ENCODE measurements around the gene POU4F1.
A peak's percentile ranks its signal among the peaks of the same experiment; 100 is the strongest.
"Not testable (repeated sequence)": the region's sequence is repeated elsewhere in the genome, so short reads cannot be mapped to it uniquely, and the experiment has no call there.

Gene POU4F1, protein sequence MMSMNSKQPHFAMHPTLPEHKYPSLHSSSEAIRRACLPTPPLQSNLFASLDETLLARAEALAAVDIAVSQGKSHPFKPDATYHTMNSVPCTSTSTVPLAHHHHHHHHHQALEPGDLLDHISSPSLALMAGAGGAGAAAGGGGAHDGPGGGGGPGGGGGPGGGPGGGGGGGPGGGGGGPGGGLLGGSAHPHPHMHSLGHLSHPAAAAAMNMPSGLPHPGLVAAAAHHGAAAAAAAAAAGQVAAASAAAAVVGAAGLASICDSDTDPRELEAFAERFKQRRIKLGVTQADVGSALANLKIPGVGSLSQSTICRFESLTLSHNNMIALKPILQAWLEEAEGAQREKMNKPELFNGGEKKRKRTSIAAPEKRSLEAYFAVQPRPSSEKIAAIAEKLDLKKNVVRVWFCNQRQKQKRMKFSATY

DNA sequence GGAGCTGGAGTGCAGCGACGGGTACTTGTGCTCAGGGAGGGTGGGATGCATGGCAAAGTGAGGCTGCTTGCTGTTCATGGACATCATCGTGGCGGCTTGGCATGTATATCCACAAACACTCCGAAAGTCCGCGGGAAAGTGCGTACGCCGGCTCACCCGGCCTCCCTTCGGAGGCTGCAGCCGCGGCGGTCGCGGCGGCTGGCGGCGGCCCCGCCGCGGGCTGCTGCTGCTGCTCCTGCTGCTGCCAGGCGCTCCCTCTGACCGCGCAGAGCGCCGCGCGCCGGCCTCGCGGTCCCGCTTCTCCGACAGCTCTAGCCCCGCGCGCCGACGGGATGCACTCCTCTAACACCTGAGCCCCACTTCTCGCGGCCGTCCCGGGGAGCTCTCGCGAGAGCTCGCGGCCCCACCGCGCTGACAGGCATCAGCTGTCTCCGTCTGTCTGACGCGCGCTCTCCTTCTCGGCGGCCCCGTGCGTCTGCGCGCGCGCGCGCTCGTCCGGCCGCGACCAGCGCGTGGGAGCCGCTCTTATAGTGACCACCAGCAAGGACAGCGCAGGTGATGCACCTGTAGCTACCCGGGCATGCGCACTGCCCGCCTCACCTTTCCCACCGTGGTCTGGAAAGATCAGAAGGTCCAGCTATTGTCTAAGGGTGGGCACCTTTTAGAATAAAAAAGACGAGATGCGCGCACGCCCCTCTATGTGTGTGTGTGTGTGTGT is at the start of gene POU4F1:
TSS of gene POU4F1 (minus strand) at position 313 of the 718 bp plus-strand sequence. CDS start at position 87, 226 bp downstream.
- Histone ChIP-seq H3K36me3 (ENCODE audit: insufficient read depth, low read length) (no peaks in the 10 kb centered on the region; the same call in 1 of the 2 replicates), H3K27ac (no peak within 1 kb of the TSS), H3K4me3 (peak within 1 kb of the TSS; percentile 83), H3K9me3 (ENCODE audit: low read depth, low read length) (no peaks in the 10 kb centered on the region), H3K9ac (ENCODE audit: insufficient read length) (peak within 1 kb of the TSS; percentile 78)
- DNase-seq (ENCODE audit: low read depth, low spot score) = no peak
- TF ChIP-seq FOXP2 (optimal IDR thresholded peaks at IDR 0.05; ENCODE audit: control extremely low read depth, extremely low read length, insufficient read depth) (no peak), POLR2AphosphoS5 (IDR thresholded peaks at IDR 0.05; ENCODE audit: borderline replicate concordance, low read depth, low read length) (peak; percentile 46; the same call in 1 of the 2 replicates), EZH2 (IDR thresholded peaks at IDR 0.05) (no peak)

DNA sequence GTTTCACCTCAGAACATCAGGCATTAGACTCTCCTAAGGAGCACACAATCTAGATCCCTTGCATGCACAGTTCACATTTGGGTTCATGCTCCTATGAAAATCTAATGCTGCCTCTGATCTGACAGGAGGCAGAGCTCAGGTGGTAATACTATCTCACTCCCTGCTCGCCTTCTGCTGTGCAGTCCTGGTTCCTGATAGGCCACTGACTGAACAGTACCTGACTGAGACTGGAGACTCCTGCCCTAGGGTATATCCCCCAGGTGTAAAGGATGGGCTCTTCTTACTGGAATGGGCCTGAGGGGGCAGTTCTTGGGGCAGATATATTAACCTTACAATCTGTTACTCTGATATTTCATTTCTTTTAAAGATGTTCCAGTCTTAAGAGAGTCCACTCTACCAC is 49.3 kb upstream of the POU4F1 start:
- Histone ChIP-seq H3K4me3 (no peak overlapping the region), H3K36me3 (ENCODE audit: insufficient read depth, low read length) (peaks cover 64% of the 10 kb centered on the region), H3K27ac (no peak overlapping the region), H3K9me3 (ENCODE audit: low read depth, low read length) (no peaks in the 10 kb centered on the region), H3K9ac (ENCODE audit: insufficient read length) (no peak overlapping the region)
- DNase-seq (ENCODE audit: low read depth, low spot score) = no peak
- TF ChIP-seq FOXP2 (optimal IDR thresholded peaks at IDR 0.05; ENCODE audit: control extremely low read depth, extremely low read length, insufficient read depth) = no peak
- TF ChIP-seq EZH2 (IDR thresholded peaks at IDR 0.05) = no peak
- TF ChIP-seq POLR2AphosphoS5 (IDR thresholded peaks at IDR 0.05; ENCODE audit: borderline replicate concordance, low read depth, low read length) = no peak

DNA sequence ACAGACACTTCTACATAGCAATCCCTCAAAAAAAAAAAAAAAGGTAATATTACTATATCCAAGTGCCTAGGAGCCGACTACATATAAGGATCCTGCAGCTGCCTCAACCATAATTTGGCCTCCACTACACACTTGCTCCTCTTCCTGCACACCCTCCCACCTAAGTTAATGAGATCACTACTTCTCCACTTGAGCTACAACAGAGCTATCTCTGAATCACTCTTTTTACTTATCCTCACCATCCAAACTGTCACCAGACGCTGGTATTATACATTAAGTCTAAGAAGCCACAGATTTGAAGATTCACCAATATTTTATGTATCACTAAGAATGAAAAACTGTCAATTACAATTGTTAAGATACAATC is 47.3 kb upstream of the POU4F1 start:
- H3K27ac ChIP-seq = no peak overlapping the region
- no peak overlapping the region for H3K9ac ChIP-seq (ENCODE audit: insufficient read length)
- TF ChIP-seq EZH2 (IDR thresholded peaks at IDR 0.05) (no peak), FOXP2 (optimal IDR thresholded peaks at IDR 0.05; ENCODE audit: control extremely low read depth, extremely low read length, insufficient read depth) (no peak), POLR2AphosphoS5 (IDR thresholded peaks at IDR 0.05; ENCODE audit: borderline replicate concordance, low read depth, low read length) (no peak)
- no peaks in the 10 kb centered on the region for H3K9me3 ChIP-seq (ENCODE audit: low read depth, low read length)
- H3K4me3 ChIP-seq = no peak overlapping the region
- DNase-seq (ENCODE audit: low read depth, low spot score) = no peak
- peaks cover 58% of the 10 kb centered on the region for H3K36me3 ChIP-seq (ENCODE audit: insufficient read depth, low read length)

DNA sequence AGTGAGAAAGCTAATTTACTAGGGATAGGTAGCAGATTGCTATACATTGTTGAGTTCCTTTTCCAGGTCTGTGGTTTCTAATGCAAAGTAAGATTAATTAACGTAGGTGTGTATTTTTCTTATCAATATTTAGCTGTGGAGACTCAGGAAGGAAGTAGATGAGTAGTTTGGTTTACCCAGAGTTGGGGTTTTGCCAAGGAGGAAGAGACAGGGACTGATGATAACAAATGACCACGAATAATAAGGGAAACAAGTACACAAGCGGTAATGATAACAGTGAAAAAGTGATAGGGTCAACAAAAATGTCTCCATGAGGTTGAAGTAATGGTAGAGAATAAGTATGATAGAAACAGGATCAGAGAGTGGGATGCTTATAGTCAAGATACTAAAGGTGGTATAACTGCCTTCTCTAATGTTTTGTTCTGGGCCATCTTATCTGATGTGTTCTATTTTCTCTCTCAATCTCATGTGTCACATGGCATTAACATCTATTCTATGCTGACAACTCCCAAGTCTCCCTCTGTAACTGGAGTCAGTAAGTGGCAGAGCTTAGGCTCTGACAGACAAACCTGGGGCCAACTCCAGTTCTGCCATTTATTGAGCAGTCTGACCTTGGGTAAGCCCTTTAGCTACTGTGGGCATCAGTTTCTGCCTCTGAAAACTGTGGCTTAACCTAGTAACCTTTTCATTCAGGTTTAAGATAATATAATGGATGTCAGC is 46.8 kb upstream of the POU4F1 start:
- no peak for DNase-seq (ENCODE audit: low read depth, low spot score)
- no peak overlapping the region for H3K9ac ChIP-seq (ENCODE audit: insufficient read length)
- H3K9me3 ChIP-seq (ENCODE audit: low read depth, low read length) = no peaks in the 10 kb centered on the region
- no peak overlapping the region for H3K4me3 ChIP-seq
- H3K36me3 ChIP-seq (ENCODE audit: insufficient read depth, low read length) = peaks cover 52% of the 10 kb centered on the region
- TF ChIP-seq EZH2 (IDR thresholded peaks at IDR 0.05) (no peak), POLR2AphosphoS5 (IDR thresholded peaks at IDR 0.05; ENCODE audit: borderline replicate concordance, low read depth, low read length) (no peak), FOXP2 (optimal IDR thresholded peaks at IDR 0.05; ENCODE audit: control extremely low read depth, extremely low read length, insufficient read depth) (no peak)
- H3K27ac ChIP-seq = no peak overlapping the region

DNA sequence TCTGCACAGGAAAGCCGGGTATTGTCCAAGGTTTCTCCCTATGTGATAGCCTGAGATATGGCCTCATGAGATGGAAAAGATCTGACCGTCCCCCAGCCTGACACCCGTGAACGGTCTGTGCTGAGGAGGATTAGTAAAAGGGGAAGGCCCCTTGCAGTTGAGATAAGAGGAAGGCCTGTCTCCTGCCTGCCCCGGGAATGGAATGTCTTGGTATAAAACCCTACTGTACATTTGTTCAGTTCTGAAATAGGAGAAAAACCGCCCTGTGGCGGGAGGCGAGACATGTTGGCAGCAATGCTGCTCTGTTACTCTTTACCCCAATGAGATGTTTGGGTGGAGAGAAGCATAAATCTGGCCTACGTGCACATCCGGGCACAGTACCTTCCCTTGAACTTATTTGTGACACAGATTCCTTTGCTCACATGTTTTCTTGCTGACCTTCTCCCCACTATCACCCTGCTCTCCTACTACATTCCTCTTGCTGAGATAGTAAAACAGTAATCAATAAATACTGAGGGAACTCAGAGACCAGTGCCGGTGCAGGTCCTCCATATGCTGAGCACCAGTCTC is 43.8 kb upstream of the POU4F1 start:
- not testable (repeated sequence) for H3K4me3 ChIP-seq; DNase-seq (ENCODE audit: low read depth, low spot score); H3K27ac ChIP-seq; H3K9me3 ChIP-seq (ENCODE audit: low read depth, low read length); H3K9ac ChIP-seq (ENCODE audit: insufficient read length)
- H3K36me3 ChIP-seq (ENCODE audit: insufficient read depth, low read length) = peaks cover 49% of the 10 kb centered on the region

DNA sequence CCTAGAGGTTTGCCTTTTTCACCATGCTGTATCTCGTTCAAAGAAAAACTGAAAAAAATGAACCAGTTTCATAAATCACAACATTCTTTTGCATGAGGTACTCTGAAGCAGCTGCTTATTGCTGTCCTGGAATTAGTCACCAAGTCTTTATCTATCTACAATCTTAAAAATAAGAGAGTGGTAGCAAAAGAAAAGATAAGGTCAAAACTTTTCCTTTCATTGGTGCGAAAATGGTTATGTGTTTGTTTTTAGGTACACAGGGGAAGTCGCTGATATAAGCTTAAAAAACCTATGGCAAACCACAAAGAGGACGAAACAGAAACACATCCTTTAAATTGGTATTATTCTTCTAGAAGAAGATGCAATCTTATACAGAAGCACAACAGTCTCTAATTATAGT is 34.9 kb upstream of the POU4F1 start:
- TF ChIP-seq EZH2 (IDR thresholded peaks at IDR 0.05) (no peak), POLR2AphosphoS5 (IDR thresholded peaks at IDR 0.05; ENCODE audit: borderline replicate concordance, low read depth, low read length) (no peak), FOXP2 (optimal IDR thresholded peaks at IDR 0.05; ENCODE audit: control extremely low read depth, extremely low read length, insufficient read depth) (no peak)
- Histone ChIP-seq H3K36me3 (ENCODE audit: insufficient read depth, low read length) (peaks cover 89% of the 10 kb centered on the region), H3K9me3 (ENCODE audit: low read depth, low read length) (no peaks in the 10 kb centered on the region), H3K27ac (no peak overlapping the region), H3K9ac (ENCODE audit: insufficient read length) (no peak overlapping the region), H3K4me3 (no peak overlapping the region)
- DNase-seq (ENCODE audit: low read depth, low spot score) = no peak

DNA sequence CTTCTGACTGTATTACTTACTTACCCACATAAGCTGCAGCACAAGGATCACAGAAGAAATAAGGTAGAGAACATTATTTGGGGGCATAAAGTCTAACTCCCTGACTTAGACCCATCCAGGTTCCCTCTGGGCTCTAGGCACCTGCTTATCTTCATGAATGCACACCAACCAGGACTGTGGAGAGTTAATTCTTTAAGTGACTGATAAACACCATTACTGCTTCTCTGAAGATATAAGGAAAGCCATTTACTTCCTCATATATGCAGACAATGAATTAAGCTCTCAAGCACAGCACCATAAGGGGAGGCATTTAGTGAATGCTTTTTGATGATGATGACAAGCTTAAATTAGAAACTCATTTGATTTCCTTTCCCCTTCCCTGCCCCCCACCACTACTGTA is 33.1 kb upstream of the POU4F1 start:
- DNase-seq (ENCODE audit: low read depth, low spot score) = no peak
- no peak overlapping the region for H3K9ac ChIP-seq (ENCODE audit: insufficient read length)
- H3K4me3 ChIP-seq = no peak overlapping the region
- no peaks in the 10 kb centered on the region for H3K9me3 ChIP-seq (ENCODE audit: low read depth, low read length)
- TF ChIP-seq FOXP2 (optimal IDR thresholded peaks at IDR 0.05; ENCODE audit: control extremely low read depth, extremely low read length, insufficient read depth) (no peak), POLR2AphosphoS5 (IDR thresholded peaks at IDR 0.05; ENCODE audit: borderline replicate concordance, low read depth, low read length) (no peak), EZH2 (IDR thresholded peaks at IDR 0.05) (no peak)
- H3K27ac ChIP-seq = no peak overlapping the region
- H3K36me3 ChIP-seq (ENCODE audit: insufficient read depth, low read length) = peaks cover 92% of the 10 kb centered on the region

DNA sequence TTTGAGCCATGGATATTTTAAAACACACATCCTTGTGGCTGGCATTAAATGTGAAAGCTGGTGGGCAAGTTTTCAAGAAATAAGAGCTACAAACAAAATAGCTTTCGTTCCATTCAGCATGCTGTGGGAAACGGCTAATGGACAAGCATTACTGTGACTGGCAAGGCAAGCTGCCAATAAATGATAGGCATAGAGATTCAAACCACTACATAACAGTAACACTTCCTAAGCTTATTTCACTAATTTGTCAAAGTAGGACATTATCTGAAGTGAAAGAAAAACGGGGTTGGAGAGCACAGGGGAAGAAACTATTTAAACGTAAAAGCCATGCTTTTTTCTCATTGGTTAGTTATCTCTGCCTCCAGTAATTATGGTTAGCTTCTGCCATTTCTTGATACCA is 29.6 kb upstream of the POU4F1 start:
- H3K36me3 ChIP-seq (ENCODE audit: insufficient read depth, low read length) = peaks cover 98% of the 10 kb centered on the region
- TF ChIP-seq EZH2 (IDR thresholded peaks at IDR 0.05) = no peak
- TF ChIP-seq FOXP2 (optimal IDR thresholded peaks at IDR 0.05; ENCODE audit: control extremely low read depth, extremely low read length, insufficient read depth) = no peak
- no peak for TF ChIP-seq POLR2AphosphoS5 (IDR thresholded peaks at IDR 0.05; ENCODE audit: borderline replicate concordance, low read depth, low read length)
- no peak for DNase-seq (ENCODE audit: low read depth, low spot score)

More for the DNA sequence above, 29.6 kb upstream of the POU4F1 start:
- Histone ChIP-seq H3K9ac (ENCODE audit: insufficient read length) (no peak overlapping the region), H3K9me3 (ENCODE audit: low read depth, low read length) (no peaks in the 10 kb centered on the region), H3K4me3 (no peak overlapping the region), H3K27ac (no peak overlapping the region)
